HepG2 (cell line): Measurements from ENCODE around the gene PKN2. TPM values are rescaled to one million over a fixed set of nuclear protein-coding genes. Genes with fewer than 3 reads are reported as not detected.

Experiments
- ATAC-seq: fragments of 200-7000 bp; cut with Tn5 transposase; 3 replicates; pipeline ENCODE4 v1.9.1; 2020; ENCODE audit warnings: mild to moderate bottlenecking, moderate library complexity
- BruUV-seq: library from RNA; stranded (reverse); fragments of 400-500 nt; replicated peaks from 2 replicates; lab custom pipeline; 2021; lab: Mats Ljungman, UMichigan
- CTCF ChIA-PET: fragments of 300-600 bp; formaldehyde crosslinking; extraction: SDS; loops from one replicate; lab custom pipeline; 2021; ENCODE audit warnings: low total read pairs, inconsistent platforms, low intra/inter-chr PET ratio; lab: Yijun Ruan, JAX
- POLR2A ChIA-PET: fragments of 350-600 bp; sonication (Branson Sonifier 250); formaldehyde crosslinking; loops from one replicate; lab custom pipeline; 2020; ENCODE audit warnings: antibody characterized with exemption, inconsistent platforms; lab: Yijun Ruan, JAX
- DNase-seq: peaks from one replicate; pipeline ENCODE4 v3.0.0-alpha.2; 2015; ENCODE audit warnings: low spot score
- FAIRE-seq: peaks from 3 replicates; lab custom pipeline; 2011; peaks lifted over from hg19 to GRCh38; lab: Jason Lieb, UNC
- H2AFZ ChIP-seq: one replicate; pipeline ENCODE4 v1.6.1; 2011; ENCODE audit warnings: low read length, inconsistent platforms
- H3K27ac ChIP-seq: fragments of 300-600 bp; 3 replicates; pipeline ENCODE4 v1.8.0; 2011; ENCODE audit warnings: mixed run types, mild to moderate bottlenecking, mixed read lengths, low read length, inconsistent platforms; ENCODE audit not compliant: insufficient read depth; ENCODE audit errors: extremely low read length
- H3K27me3 ChIP-seq, 2 experiments: fragments of 200-600 bp in 1 of 2; 2 replicates in 1 of 2; 3 replicates in 1 of 2; pipeline versions ENCODE4 v1.6.0 to v1.8.0; 2011; ENCODE audit warnings: low read length in 2 of 2, mild to moderate bottlenecking in 2 of 2, moderate library complexity in 2 of 2, inconsistent platforms in 1 of 2; ENCODE audit not compliant: insufficient read depth in 2 of 2, control insufficient read depth in 1 of 2
- H3K36me3 ChIP-seq, 2 experiments: fragments of 200-600 bp in 1 of 2; replicated peaks in 1 of 2; 2 replicates in 1 of 2; 3 replicates in 1 of 2; pipeline versions ENCODE4 v1.5.1 to v1.8.0; 2011; ENCODE audit warnings: low read length in 2 of 2, inconsistent platforms in 1 of 2; ENCODE audit not compliant: insufficient read depth in 2 of 2, control insufficient read depth in 1 of 2
- H3K4me1 ChIP-seq: 2 replicates; pipeline ENCODE4 v1.5.1; 2012; ENCODE audit warnings: low read length, inconsistent platforms; ENCODE audit not compliant: insufficient read depth
- H3K4me2 ChIP-seq: 2 replicates; pipeline ENCODE4 v1.6.0; 2011; ENCODE audit warnings: low read depth, low read length, inconsistent platforms
- H3K4me3 ChIP-seq, 3 experiments: fragments of 200-600 bp in 1 of 3; sonication (generic), shearing (Covaris generic) in 1 of 3; replicated peaks in 1 of 3; 2 replicates each; pipeline ENCODE4 v1.5.1; 2011 to 2016; ENCODE audit warnings: low read length in 3 of 3, inconsistent platforms in 2 of 3, low read depth in 2 of 3, mild to moderate bottlenecking in 2 of 3, control low read depth in 1 of 3, mixed read lengths in 1 of 3; ENCODE audit not compliant: insufficient read depth in 1 of 3
- H3K79me2 ChIP-seq: one replicate; pipeline ENCODE4 v1.6.1; 2011; ENCODE audit warnings: low read length, inconsistent platforms; ENCODE audit not compliant: insufficient read depth
- H3K9ac ChIP-seq: 2 replicates; pipeline ENCODE4 v1.6.0; 2011; ENCODE audit warnings: mild to moderate bottlenecking, low read depth, low read length, inconsistent platforms; ENCODE audit not compliant: insufficient read depth
- H3K9me3 ChIP-seq: 2 replicates; pipeline ENCODE4 v1.5.1; 2012; ENCODE audit warnings: mild to moderate bottlenecking, low read length
- H4K20me1 ChIP-seq: 2 replicates; pipeline ENCODE4 v1.6.0; 2011; ENCODE audit warnings: inconsistent platforms, mild to moderate bottlenecking, low read length, moderate library complexity; ENCODE audit not compliant: insufficient read depth
- NFE2L2 ChIP-seq: fragments of 150-350 bp; IDR thresholded peaks from 2 replicates; pipeline ENCODE4 v1.6.1; 2014; ENCODE audit warnings: low read length
- PCBP1 ChIP-seq: fragments of 200-400 bp; formaldehyde crosslinking; IDR thresholded peaks from 2 replicates; pipeline ENCODE4 v1.6.1; 2017; ENCODE audit warnings: mild to moderate bottlenecking, low read depth, low read length, borderline replicate concordance
- TBP ChIP-seq: sonication (generic); formaldehyde crosslinking; IDR thresholded peaks from 2 replicates; pipeline ENCODE4 v1.5.0; 2020; ENCODE audit warnings: missing genetic modification reagents
- ZFP90 ChIP-seq: sonication (generic); formaldehyde crosslinking; IDR thresholded peaks from 2 replicates; pipeline ENCODE4 v1.8.0; 2022; ENCODE audit warnings: missing genetic modification reagents, mild to moderate bottlenecking, inconsistent platforms, borderline replicate concordance
- ZNF33B ChIP-seq: sonication (generic); formaldehyde crosslinking; IDR thresholded peaks from 2 replicates; pipeline ENCODE4 v1.5.1; 2020; ENCODE audit warnings: mild to moderate bottlenecking, missing genetic modification reagents
- ZNF616 ChIP-seq: sonication (generic); formaldehyde crosslinking; IDR thresholded peaks from 2 replicates; pipeline ENCODE4 v1.5.0; 2020; ENCODE audit warnings: low read depth, mild to moderate bottlenecking, missing genetic modification reagents
- ZNF691 ChIP-seq: sonication (generic); formaldehyde crosslinking; IDR thresholded peaks from 2 replicates; pipeline ENCODE4 v1.4.0; 2020; ENCODE audit warnings: missing genetic modification reagents, low read depth, mild to moderate bottlenecking, borderline replicate concordance
- WGBS: methylation state at CpG from one replicate; pipeline ENCODE4 v1.1.6; 2017; ENCODE audit warnings: low lambda C conversion rate; 5-methylcytosine and 5-hydroxymethylcytosine counted together
- in situ Hi-C: cut with HindIII; loops from 2 replicates; pipeline ENCODE4 v1.10.0; 2017; ENCODE audit warnings: low pct_unique_long_range_greater_than_20kb; ENCODE audit not compliant: extremely low pct_ligation_motif_present
- intact Hi-C: fragments of 100-400 bp; cut with micrococcal nuclease; formaldehyde crosslinking; loops from one replicate; pipeline ENCODE4 v1.10.0; 2022; ENCODE audit not compliant: unreplicated experiment
- polyA plus RNA-seq, 8 experiments: library from polyadenylated mRNA; depleted of rRNA in 3 of 8; stranded (reverse) in 7 of 8; unstranded in 1 of 8; fragments of >200 nt; fragmentation: Illumina TruSeq in 4 of 8; extraction: Trizol in 4 of 8; gene quantifications; 2 replicates each; pipeline versions ENCODE4 v1.2.1 to v1.2.3, GENCODE V29; 2011 to 2016; ENCODE audit warnings: low read depth in 4 of 8, missing spikeins in 1 of 8, mixed read lengths in 1 of 8; ENCODE audit not compliant: insufficient read depth in 1 of 8
- total RNA-seq, 5 experiments: library from RNA; depleted of rRNA; stranded (reverse); fragments of >200 nt; fragmentation: Illumina TruSeq; extraction: Trizol; gene quantifications; 2 replicates each; pipeline ENCODE4 v1.2.3, GENCODE V29; 2016; ENCODE audit warnings: low read depth in 1 of 5
- TF ChIP-seq, protein P1 (sequence below): sonication (generic); formaldehyde crosslinking; IDR thresholded peaks from 2 replicates; pipeline ENCODE4 v1.8.1; 2023; ENCODE audit warnings: mild to moderate bottlenecking, inconsistent platforms, moderate library complexity, missing genetic modification reagents, borderline replicate concordance
- TF ChIP-seq, protein P2 (sequence below): sonication (generic); formaldehyde crosslinking; IDR thresholded peaks from 2 replicates; pipeline ENCODE4 v1.4.0; 2020; ENCODE audit warnings: mild to moderate bottlenecking, missing genetic modification reagents

The PKN2 gene
- total and polyA plus RNA-seq, 2 of the 13 experiments (the other 11 are each of a cell fraction or from before 2014, with no cell fraction given), result 17.0 to 29.4 TPM

GRCh38 chr1:88729297-88729696 lies 45.2 kb downstream of the PKN2 start (continued):
- TF ChIP-seq, protein P1, sequence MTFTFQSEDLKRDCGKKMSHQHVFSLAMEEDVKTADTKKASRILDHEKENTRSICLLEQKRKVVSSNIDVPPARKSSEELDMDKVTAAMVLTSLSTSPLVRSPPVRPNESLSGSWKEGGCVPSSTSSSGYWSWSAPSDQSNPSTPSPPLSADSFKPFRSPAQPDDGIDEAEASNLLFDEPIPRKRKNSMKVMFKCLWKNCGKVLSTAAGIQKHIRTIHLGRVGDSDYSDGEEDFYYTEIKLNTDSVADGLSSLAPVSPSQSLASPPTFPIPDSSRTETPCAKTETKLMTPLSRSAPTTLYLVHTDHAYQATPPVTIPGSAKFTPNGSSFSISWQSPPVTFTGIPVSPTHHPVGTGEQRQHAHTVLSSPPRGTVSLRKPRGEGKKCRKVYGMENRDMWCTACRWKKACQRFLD (CRISPR knock-in tag), result no peak
- TF ChIP-seq ZNF33B (CRISPR knock-in tag) (no peak), TBP (CRISPR knock-in tag) (no peak), ZNF691 (CRISPR knock-in tag) (no peak)
- TF ChIP-seq, all 625 proteins: peak for 0

- ATAC-seq (no peak), FAIRE-seq (no peak), DNase-seq (no peak)
- in situ Hi-C loops, result no loop called here
- Histone ChIP-seq H3K36me3 (peaks cover 0 to 2% of the 10 kb centered on the region in 2 experiments; a peak in 1 of 5 replicates), H3K9ac (no peak overlapping the region), H4K20me1 (no peaks in the 10 kb centered on the region; the same call in none of the 2 replicates), H3K79me2 (peaks cover 87% of the 10 kb centered on the region), H3K4me2 (no peak overlapping the region), H3K9me3 (peaks cover 10% of the 10 kb centered on the region), H3K27me3 (no peaks in the 10 kb centered on the region), H3K4me3 (no peak overlapping the region), H3K27ac (no peak overlapping the region), H3K4me1 (peaks cover 6% of the 10 kb centered on the region; the same call in 1 of the 2 replicates), H2AFZ (no peak overlapping the region)
- WGBS, result 98% methylated on average over 4 of the region's 4 CpGs
- BruUV-seq, result no TSS peak
- ChIA-PET CTCF (no interaction called here), POLR2A (no interaction called here)
- intact Hi-C loops, result no loop called here
- TF ChIP-seq PCBP1, result no peak
- TF ChIP-seq ZNF616, result no peak
- TF ChIP-seq ZFP90 (CRISPR knock-in tag), result no peak
- no peak for TF ChIP-seq NFE2L2
- TF ChIP-seq, protein P2, sequence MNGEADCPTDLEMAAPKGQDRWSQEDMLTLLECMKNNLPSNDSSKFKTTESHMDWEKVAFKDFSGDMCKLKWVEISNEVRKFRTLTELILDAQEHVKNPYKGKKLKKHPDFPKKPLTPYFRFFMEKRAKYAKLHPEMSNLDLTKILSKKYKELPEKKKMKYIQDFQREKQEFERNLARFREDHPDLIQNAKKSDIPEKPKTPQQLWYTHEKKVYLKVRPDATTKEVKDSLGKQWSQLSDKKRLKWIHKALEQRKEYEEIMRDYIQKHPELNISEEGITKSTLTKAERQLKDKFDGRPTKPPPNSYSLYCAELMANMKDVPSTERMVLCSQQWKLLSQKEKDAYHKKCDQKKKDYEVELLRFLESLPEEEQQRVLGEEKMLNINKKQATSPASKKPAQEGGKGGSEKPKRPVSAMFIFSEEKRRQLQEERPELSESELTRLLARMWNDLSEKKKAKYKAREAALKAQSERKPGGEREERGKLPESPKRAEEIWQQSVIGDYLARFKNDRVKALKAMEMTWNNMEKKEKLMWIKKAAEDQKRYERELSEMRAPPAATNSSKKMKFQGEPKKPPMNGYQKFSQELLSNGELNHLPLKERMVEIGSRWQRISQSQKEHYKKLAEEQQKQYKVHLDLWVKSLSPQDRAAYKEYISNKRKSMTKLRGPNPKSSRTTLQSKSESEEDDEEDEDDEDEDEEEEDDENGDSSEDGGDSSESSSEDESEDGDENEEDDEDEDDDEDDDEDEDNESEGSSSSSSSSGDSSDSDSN, result no peak
Observed at GRCh38 chr1:88730132-88730675, 46.1 kb downstream of the PKN2 start.
